HG03097 (cell line): Measurements from ENCODE around the gene SEC61A1.

Experiments used
- ATAC-seq: cut with Tn5 transposase; IDR thresholded peaks from one replicate; pipeline ENCODE4 v1.9.1; 2021; ENCODE audit not compliant: unreplicated experiment, low FRiP score

The SEC61A1 gene

GRCh38 chr3:128076483-128077201, 24.4 kb downstream of the SEC61A1 start:
- ATAC-seq = no peak

- ATAC-seq = no peak
Measured at GRCh38 chr3:128077202-128077624, 25.0 kb downstream of the SEC61A1 start.

- no peak for ATAC-seq
Measured at GRCh38 chr3:128077665-128078064, 25.4 kb downstream of the SEC61A1 start.

- no peak for ATAC-seq
Measured at GRCh38 chr3:128078322-128078721, 26.1 kb downstream of the SEC61A1 start.

- ATAC-seq = no peak
Measured at GRCh38 chr3:128078875-128079274, 26.6 kb downstream of the SEC61A1 start.

- no peak for ATAC-seq
Measured at GRCh38 chr3:128079823-128080222, 27.6 kb downstream of the SEC61A1 start.

- ATAC-seq = no peak
Measured at GRCh38 chr3:128080323-128081080, 28.3 kb downstream of the SEC61A1 start.

- no peak for ATAC-seq
Measured at GRCh38 chr3:128081226-128081625, 29.0 kb downstream of the SEC61A1 start.

- ATAC-seq = no peak
Measured at GRCh38 chr3:128081846-128082245, 29.6 kb downstream of the SEC61A1 start.

GRCh38 chr3:128082546-128082945, 30.3 kb downstream of the SEC61A1 start:
- ATAC-seq = no peak

- no peak for ATAC-seq
Measured at GRCh38 chr3:128083396-128083795, 31.2 kb downstream of the SEC61A1 start.

GRCh38 chr3:128083980-128084674, 31.9 kb downstream of the SEC61A1 start:
- ATAC-seq = no peak

- ATAC-seq = no peak
Measured at GRCh38 chr3:128084675-128085021, 32.4 kb downstream of the SEC61A1 start.

GRCh38 chr3:128089135-128089534, 36.9 kb downstream of the SEC61A1 start:
- ATAC-seq = no peak

GRCh38 chr3:128091586-128091985, 39.3 kb downstream of the SEC61A1 start:
- no peak for ATAC-seq

- no peak for ATAC-seq
Measured at GRCh38 chr3:128094295-128095151, 42.3 kb downstream of the SEC61A1 start.

- ATAC-seq = no peak
Measured at GRCh38 chr3:128095222-128095703, 43.0 kb downstream of the SEC61A1 start.

- no peak for ATAC-seq
Measured at GRCh38 chr3:128098234-128098633, 46.0 kb downstream of the SEC61A1 start.

GRCh38 chr3:128100161-128100560, 47.9 kb downstream of the SEC61A1 start:
- ATAC-seq = no peak

- ATAC-seq = no peak
Measured at GRCh38 chr3:128100638-128101037, 48.4 kb downstream of the SEC61A1 start.
